ENCODE measurements around the gene PLA2G2F.

Gene PLA2G2F

GRCh38 chr1:20136249-20136648, 2.9 kb upstream of the PLA2G2F start:
- H3K14ac ChIP-seq (ENCODE audit: low read length) = no peak overlapping the region
- no peak overlapping the region for H3K4me2 ChIP-seq (ENCODE audit: insufficient read depth, low read length, poor library complexity, severe bottlenecking)
- H4K8ac ChIP-seq (ENCODE audit: low read depth, low read length) = no peak overlapping the region
- H3K4me1 ChIP-seq (ENCODE audit: control insufficient read depth in 2 of 2, insufficient read depth in 1 of 2, low read depth in 1 of 2, low read length in 2 of 2) = no peaks in the 10 kb centered on the region
- H3K4me3 ChIP-seq (ENCODE audit: low read length in 2 of 2) = no peak overlapping the region
- H3K79me1 ChIP-seq (ENCODE audit: low read depth, low read length) = no peaks in the 10 kb centered on the region
- no peak overlapping the region for H3K9ac ChIP-seq (ENCODE audit: low read depth, low read length, poor library complexity)
- no peak overlapping the region for H2BK12ac ChIP-seq (ENCODE audit: low read length)
- H3K36me3 ChIP-seq (replicated peaks in 1 of 2; ENCODE audit: control insufficient read depth in 2 of 2, insufficient read depth in 2 of 2, low read length in 2 of 2) = no peaks in the 10 kb centered on the region
- no peaks in the 10 kb centered on the region for H3K9me3 ChIP-seq (replicated peaks in 1 of 2; ENCODE audit: control insufficient read depth in 2 of 2, insufficient read depth in 1 of 2, low read depth in 1 of 2, low read length in 2 of 2)
- no CpG with 5 or more reads among the region's 3 CpGs for WGBS, 2 donors (ENCODE audit: extremely low coverage in 2 of 2, insufficient read length in 2 of 2, insufficient replicate concordance in 1 of 2)
- no peak overlapping the region for H2BK15ac ChIP-seq (ENCODE audit: low read length)
- no peak overlapping the region for H3K23ac ChIP-seq (ENCODE audit: low read depth, low read length, poor library complexity)
- no peak overlapping the region for H3K27ac ChIP-seq (replicated peaks; ENCODE audit: low read length)
- no peak overlapping the region for H2AK5ac ChIP-seq (ENCODE audit: low read depth, low read length)
- H3K18ac ChIP-seq (ENCODE audit: low read length) = no peak overlapping the region
- no peaks in the 10 kb centered on the region for H3K27me3 ChIP-seq (ENCODE audit: control insufficient read depth in 3 of 3, insufficient read depth in 3 of 3, low read depth in 1 of 3, low read length in 3 of 3)
- no peak overlapping the region for H2BK120ac ChIP-seq (ENCODE audit: low read depth, low read length)
- DNase-seq (ENCODE audit: low spot score) = no peak
- H3K4ac ChIP-seq (ENCODE audit: low read length) = no peak overlapping the region
- H2AFZ ChIP-seq (ENCODE audit: low read length) = no peak overlapping the region
- no peak overlapping the region for H4K91ac ChIP-seq (ENCODE audit: low read depth, low read length, poor library complexity)
- H2BK5ac ChIP-seq (ENCODE audit: low read length) = no peak overlapping the region

GRCh38 chr1:20137055-20137454, 2.1 kb upstream of the PLA2G2F start:
- H2AK5ac ChIP-seq (ENCODE audit: low read depth, low read length) = no peak overlapping the region
- no peaks in the 10 kb centered on the region for H3K36me3 ChIP-seq (replicated peaks in 1 of 2; ENCODE audit: control insufficient read depth in 2 of 2, insufficient read depth in 2 of 2, low read length in 2 of 2)
- WGBS, 2 donors (ENCODE audit: extremely low coverage in 2 of 2, insufficient read length in 2 of 2, insufficient replicate concordance in 1 of 2) = no CpG with 5 or more reads among the region's 4 CpGs
- no peaks in the 10 kb centered on the region for H3K79me1 ChIP-seq (ENCODE audit: low read depth, low read length)
- H2BK12ac ChIP-seq (ENCODE audit: low read length) = no peak overlapping the region
- no peak overlapping the region for H3K18ac ChIP-seq (ENCODE audit: low read length)
- H3K9ac ChIP-seq (ENCODE audit: low read depth, low read length, poor library complexity) = no peak overlapping the region
- no peak overlapping the region for H3K4me2 ChIP-seq (ENCODE audit: insufficient read depth, low read length, poor library complexity, severe bottlenecking)
- H3K9me3 ChIP-seq (replicated peaks in 1 of 2; ENCODE audit: control insufficient read depth in 2 of 2, insufficient read depth in 1 of 2, low read depth in 1 of 2, low read length in 2 of 2) = no peaks in the 10 kb centered on the region
- no peak overlapping the region for H3K4ac ChIP-seq (ENCODE audit: low read length)
- no peak overlapping the region for H2AFZ ChIP-seq (ENCODE audit: low read length)
- H3K27me3 ChIP-seq (ENCODE audit: control insufficient read depth in 3 of 3, insufficient read depth in 3 of 3, low read depth in 1 of 3, low read length in 3 of 3) = no peaks in the 10 kb centered on the region
- no peak overlapping the region for H2BK120ac ChIP-seq (ENCODE audit: low read depth, low read length)
- DNase-seq (ENCODE audit: low spot score) = no peak
- no peak overlapping the region for H3K23ac ChIP-seq (ENCODE audit: low read depth, low read length, poor library complexity)
- no peak overlapping the region for H3K14ac ChIP-seq (ENCODE audit: low read length)
- H3K4me1 ChIP-seq (ENCODE audit: control insufficient read depth in 2 of 2, insufficient read depth in 1 of 2, low read depth in 1 of 2, low read length in 2 of 2) = no peaks in the 10 kb centered on the region
- no peak overlapping the region for H4K91ac ChIP-seq (ENCODE audit: low read depth, low read length, poor library complexity)
- H2BK15ac ChIP-seq (ENCODE audit: low read length) = no peak overlapping the region
- no peak overlapping the region for H3K4me3 ChIP-seq (ENCODE audit: low read length in 2 of 2)
- no peak overlapping the region for H2BK5ac ChIP-seq (ENCODE audit: low read length)
- no peak overlapping the region for H4K8ac ChIP-seq (ENCODE audit: low read depth, low read length)
- no peak overlapping the region for H3K27ac ChIP-seq (replicated peaks; ENCODE audit: low read length)

GRCh38 chr1:20137604-20138003, 1.5 kb upstream of the PLA2G2F start:
- no peak overlapping the region for H3K27ac ChIP-seq (replicated peaks; ENCODE audit: low read length)
- no peak overlapping the region for H2BK5ac ChIP-seq (ENCODE audit: low read length)
- H3K18ac ChIP-seq (ENCODE audit: low read length) = no peak overlapping the region
- H4K91ac ChIP-seq (ENCODE audit: low read depth, low read length, poor library complexity) = no peak overlapping the region
- DNase-seq (ENCODE audit: low spot score) = no peak
- no peak overlapping the region for H3K4me2 ChIP-seq (ENCODE audit: insufficient read depth, low read length, poor library complexity, severe bottlenecking)
- H3K4ac ChIP-seq (ENCODE audit: low read length) = no peak overlapping the region
- H3K4me3 ChIP-seq (ENCODE audit: low read length in 2 of 2) = no peak overlapping the region
- H3K9me3 ChIP-seq (replicated peaks in 1 of 2; ENCODE audit: control insufficient read depth in 2 of 2, insufficient read depth in 1 of 2, low read depth in 1 of 2, low read length in 2 of 2) = no peaks in the 10 kb centered on the region
- H3K9ac ChIP-seq (ENCODE audit: low read depth, low read length, poor library complexity) = no peak overlapping the region
- H2BK12ac ChIP-seq (ENCODE audit: low read length) = no peak overlapping the region
- H2BK15ac ChIP-seq (ENCODE audit: low read length) = no peak overlapping the region
- no peaks in the 10 kb centered on the region for H3K4me1 ChIP-seq (ENCODE audit: control insufficient read depth in 2 of 2, insufficient read depth in 1 of 2, low read depth in 1 of 2, low read length in 2 of 2)
- no peak overlapping the region for H2AFZ ChIP-seq (ENCODE audit: low read length)
- H3K27me3 ChIP-seq (ENCODE audit: control insufficient read depth in 3 of 3, insufficient read depth in 3 of 3, low read depth in 1 of 3, low read length in 3 of 3) = no peaks in the 10 kb centered on the region
- no peak overlapping the region for H3K14ac ChIP-seq (ENCODE audit: low read length)
- no peaks in the 10 kb centered on the region for H3K36me3 ChIP-seq (replicated peaks in 1 of 2; ENCODE audit: control insufficient read depth in 2 of 2, insufficient read depth in 2 of 2, low read length in 2 of 2)
- H2BK120ac ChIP-seq (ENCODE audit: low read depth, low read length) = no peak overlapping the region
- no CpG with 5 or more reads among the region's 1 CpG for WGBS, 2 donors (ENCODE audit: extremely low coverage in 2 of 2, insufficient read length in 2 of 2, insufficient replicate concordance in 1 of 2)
- H2AK5ac ChIP-seq (ENCODE audit: low read depth, low read length) = no peak overlapping the region
- H4K8ac ChIP-seq (ENCODE audit: low read depth, low read length) = no peak overlapping the region
- no peaks in the 10 kb centered on the region for H3K79me1 ChIP-seq (ENCODE audit: low read depth, low read length)
- H3K23ac ChIP-seq (ENCODE audit: low read depth, low read length, poor library complexity) = no peak overlapping the region

GRCh38 chr1:20138346-20138745, 777 bp upstream of the PLA2G2F start:
- no peak overlapping the region for H3K14ac ChIP-seq (ENCODE audit: low read length)
- H3K4me1 ChIP-seq (ENCODE audit: control insufficient read depth in 2 of 2, insufficient read depth in 1 of 2, low read depth in 1 of 2, low read length in 2 of 2) = no peaks in the 10 kb centered on the region
- H2AK5ac ChIP-seq (ENCODE audit: low read depth, low read length) = no peak overlapping the region
- H3K9me3 ChIP-seq (replicated peaks in 1 of 2; ENCODE audit: control insufficient read depth in 2 of 2, insufficient read depth in 1 of 2, low read depth in 1 of 2, low read length in 2 of 2) = no peaks in the 10 kb centered on the region
- no peaks in the 10 kb centered on the region for H3K36me3 ChIP-seq (replicated peaks in 1 of 2; ENCODE audit: control insufficient read depth in 2 of 2, insufficient read depth in 2 of 2, low read length in 2 of 2)
- WGBS, 2 donors (ENCODE audit: extremely low coverage in 2 of 2, insufficient read length in 2 of 2, insufficient replicate concordance in 1 of 2) = no CpG with 5 or more reads among the region's 6 CpGs
- H3K23ac ChIP-seq (ENCODE audit: low read depth, low read length, poor library complexity) = no peak overlapping the region
- no peaks in the 10 kb centered on the region for H3K27me3 ChIP-seq (ENCODE audit: control insufficient read depth in 3 of 3, insufficient read depth in 3 of 3, low read depth in 1 of 3, low read length in 3 of 3)
- H2AFZ ChIP-seq (ENCODE audit: low read length) = no peak overlapping the region
- no peak for DNase-seq (ENCODE audit: low spot score)
- no peak overlapping the region for H2BK15ac ChIP-seq (ENCODE audit: low read length)
- H3K27ac ChIP-seq (replicated peaks; ENCODE audit: low read length) = no peak overlapping the region
- no peak overlapping the region for H3K4me3 ChIP-seq (ENCODE audit: low read length in 2 of 2)
- no peak overlapping the region for H2BK12ac ChIP-seq (ENCODE audit: low read length)
- no peak overlapping the region for H3K4ac ChIP-seq (ENCODE audit: low read length)
- no peaks in the 10 kb centered on the region for H3K79me1 ChIP-seq (ENCODE audit: low read depth, low read length)
- H3K4me2 ChIP-seq (ENCODE audit: insufficient read depth, low read length, poor library complexity, severe bottlenecking) = no peak overlapping the region
- no peak overlapping the region for H3K18ac ChIP-seq (ENCODE audit: low read length)
- H2BK5ac ChIP-seq (ENCODE audit: low read length) = no peak overlapping the region
- H4K91ac ChIP-seq (ENCODE audit: low read depth, low read length, poor library complexity) = no peak overlapping the region
- no peak overlapping the region for H3K9ac ChIP-seq (ENCODE audit: low read depth, low read length, poor library complexity)
- no peak overlapping the region for H2BK120ac ChIP-seq (ENCODE audit: low read depth, low read length)
- H4K8ac ChIP-seq (ENCODE audit: low read depth, low read length) = no peak overlapping the region
